HFF-Myc (cell line): ENCODE results near the gene CORIN.

Experiments used
- DNase-seq: peaks from one replicate; pipeline ENCODE4 v3.0.0-alpha.2; 2011; ENCODE audit warnings: low read depth; ENCODE audit errors: extremely low read depth
- H3K4me3 ChIP-seq: replicated peaks from 2 replicates; pipeline ENCODE4 v1.5.1; 2011; ENCODE audit warnings: low read depth, mild to moderate bottlenecking, control low read depth, low read length
- TF ChIP-seq, protein P1 (sequence below): IDR thresholded peaks from 2 replicates; pipeline ENCODE4 v1.5.1; 2012; ENCODE audit warnings: mild to moderate bottlenecking, low read depth, low read length, control low read depth; ENCODE audit errors: missing control alignments

CORIN gene

DNA sequence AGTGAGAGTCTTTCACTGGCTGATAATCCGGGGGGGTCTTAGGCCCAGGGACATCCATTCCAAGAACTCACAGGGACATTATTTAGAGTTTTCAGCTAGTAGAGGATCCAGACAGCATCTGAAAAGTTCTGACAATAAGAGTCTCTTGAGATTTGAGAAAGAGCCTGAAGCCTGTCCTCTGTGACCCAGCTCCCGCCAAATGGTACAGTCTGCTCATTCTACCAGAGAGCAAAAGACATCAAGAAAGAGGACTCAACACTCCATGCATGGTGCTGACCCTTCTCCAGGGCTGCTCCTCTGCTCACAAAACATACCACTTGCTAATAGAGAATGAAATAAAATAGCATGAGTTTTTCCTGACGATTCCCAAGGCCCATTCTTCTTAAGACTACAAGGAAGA is 190.8 kb downstream of the CORIN start:
- TF ChIP-seq, protein P1, sequence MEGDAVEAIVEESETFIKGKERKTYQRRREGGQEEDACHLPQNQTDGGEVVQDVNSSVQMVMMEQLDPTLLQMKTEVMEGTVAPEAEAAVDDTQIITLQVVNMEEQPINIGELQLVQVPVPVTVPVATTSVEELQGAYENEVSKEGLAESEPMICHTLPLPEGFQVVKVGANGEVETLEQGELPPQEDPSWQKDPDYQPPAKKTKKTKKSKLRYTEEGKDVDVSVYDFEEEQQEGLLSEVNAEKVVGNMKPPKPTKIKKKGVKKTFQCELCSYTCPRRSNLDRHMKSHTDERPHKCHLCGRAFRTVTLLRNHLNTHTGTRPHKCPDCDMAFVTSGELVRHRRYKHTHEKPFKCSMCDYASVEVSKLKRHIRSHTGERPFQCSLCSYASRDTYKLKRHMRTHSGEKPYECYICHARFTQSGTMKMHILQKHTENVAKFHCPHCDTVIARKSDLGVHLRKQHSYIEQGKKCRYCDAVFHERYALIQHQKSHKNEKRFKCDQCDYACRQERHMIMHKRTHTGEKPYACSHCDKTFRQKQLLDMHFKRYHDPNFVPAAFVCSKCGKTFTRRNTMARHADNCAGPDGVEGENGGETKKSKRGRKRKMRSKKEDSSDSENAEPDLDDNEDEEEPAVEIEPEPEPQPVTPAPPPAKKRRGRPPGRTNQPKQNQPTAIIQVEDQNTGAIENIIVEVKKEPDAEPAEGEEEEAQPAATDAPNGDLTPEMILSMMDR: no peak
- no peak overlapping the region for H3K4me3 ChIP-seq
- no peak for DNase-seq

DNA sequence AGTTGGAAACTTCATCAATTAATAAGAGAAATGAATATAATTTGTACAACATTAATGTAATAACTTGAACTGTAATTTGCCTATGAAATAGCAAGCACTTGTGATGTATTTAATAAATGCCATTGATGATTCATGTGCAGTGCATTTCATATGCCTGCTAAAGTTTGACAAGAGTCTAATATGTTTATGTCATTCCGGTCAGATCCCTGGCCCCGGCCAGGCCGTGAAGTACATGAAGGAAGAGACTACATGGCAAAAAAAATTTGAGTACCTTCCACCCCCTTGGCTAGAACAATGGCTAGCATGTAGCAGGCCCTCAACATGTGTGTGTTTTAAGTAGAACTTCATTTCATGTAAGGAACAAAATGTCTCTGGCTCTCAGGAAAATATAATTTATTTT is 191.5 kb downstream of the CORIN start:
- DNase-seq: no peak
- H3K4me3 ChIP-seq: no peak overlapping the region
- TF ChIP-seq, protein P1: no peak

DNA sequence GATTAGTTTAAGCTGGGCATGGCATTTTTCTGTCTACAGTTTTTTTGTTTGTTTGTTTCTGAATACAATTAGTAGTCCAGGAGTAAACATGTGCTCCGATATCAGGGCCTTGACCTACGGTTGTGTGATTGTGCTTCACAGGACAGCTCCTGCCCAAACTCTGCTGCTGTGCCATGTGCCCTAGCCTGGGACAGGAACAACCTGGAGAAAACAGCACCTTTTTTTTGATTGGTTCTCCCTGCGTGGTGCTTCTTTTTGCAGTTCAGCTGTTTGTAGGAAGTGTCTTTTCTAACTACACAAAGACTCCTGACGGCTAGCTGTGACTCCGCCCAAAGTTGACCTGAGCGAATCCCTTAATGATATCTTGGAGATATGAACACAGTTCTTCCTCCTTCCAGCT is 194.0 kb downstream of the CORIN start:
- no peak for DNase-seq
- TF ChIP-seq, protein P1: no peak

DNA sequence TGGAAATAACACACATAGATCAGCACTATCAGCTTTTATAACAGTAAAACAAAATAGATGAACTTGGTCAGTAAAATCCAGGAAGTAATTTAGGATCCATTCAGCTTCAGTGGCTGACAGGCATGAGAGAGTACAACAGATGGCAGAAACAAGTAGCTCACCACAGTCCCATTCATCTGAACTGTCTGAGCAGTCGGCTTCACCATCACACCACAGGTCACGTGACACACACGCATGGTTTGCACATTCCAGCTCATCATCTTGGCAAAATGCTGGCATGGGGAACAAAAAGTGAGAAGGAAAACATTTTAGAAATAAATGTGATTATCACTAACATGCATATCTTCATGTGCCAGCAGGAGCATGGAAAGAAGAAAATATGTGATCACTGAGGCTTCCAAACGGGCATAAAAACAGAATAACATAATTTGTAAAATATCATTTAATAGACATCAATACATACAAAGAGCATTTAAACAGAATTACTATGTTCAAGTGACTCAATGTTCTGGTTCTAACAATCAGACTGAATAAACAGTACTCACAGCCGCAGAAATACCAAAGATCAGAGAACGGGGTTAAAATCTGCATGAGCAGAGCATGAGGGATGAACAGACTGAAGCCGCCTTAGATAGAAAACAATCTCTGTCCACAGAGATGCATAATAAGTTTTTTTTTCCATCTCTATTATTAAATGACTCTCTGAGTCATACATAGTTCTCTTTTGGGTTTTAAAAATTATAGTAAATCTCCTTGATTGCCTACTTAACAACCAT is 194.7 kb downstream of the CORIN start:
- DNase-seq: no peak
- H3K4me3 ChIP-seq: no peak overlapping the region
- TF ChIP-seq, protein P1: no peak

More for the DNA sequence above, 194.0 kb downstream of the CORIN start:
- H3K4me3 ChIP-seq: no peak overlapping the region

DNA sequence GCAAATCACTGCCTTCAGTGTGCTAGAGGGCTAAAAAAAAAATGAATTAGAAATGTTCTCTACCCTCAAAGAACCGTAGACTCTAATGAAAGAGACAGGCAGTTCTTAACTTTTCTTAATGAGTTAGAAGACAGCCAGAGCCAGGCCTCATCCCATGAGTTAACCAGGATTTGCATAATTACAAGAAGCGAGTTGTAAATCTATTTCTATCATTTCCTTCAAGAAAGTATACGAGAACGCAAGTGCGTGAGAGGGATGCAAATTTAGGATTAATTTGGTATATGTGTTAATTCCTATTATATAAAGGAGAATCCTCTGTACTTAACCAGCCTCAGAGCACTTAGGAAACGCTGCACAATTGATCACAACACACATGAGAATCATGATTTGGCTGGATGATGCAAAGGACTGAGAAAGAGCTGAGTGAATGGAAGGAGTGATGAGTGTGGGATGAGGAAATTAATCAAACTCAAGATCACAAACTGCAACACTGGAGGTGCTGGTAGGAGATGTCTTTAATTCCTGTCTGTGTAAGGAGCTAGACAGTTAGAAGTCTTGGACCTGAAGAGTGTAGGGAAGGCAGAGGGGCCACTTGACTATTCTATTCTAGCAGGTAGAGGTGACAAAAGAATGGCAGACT is 195.6 kb downstream of the CORIN start:
- TF ChIP-seq, protein P1: no peak
- DNase-seq: no peak
- H3K4me3 ChIP-seq: no peak overlapping the region

DNA sequence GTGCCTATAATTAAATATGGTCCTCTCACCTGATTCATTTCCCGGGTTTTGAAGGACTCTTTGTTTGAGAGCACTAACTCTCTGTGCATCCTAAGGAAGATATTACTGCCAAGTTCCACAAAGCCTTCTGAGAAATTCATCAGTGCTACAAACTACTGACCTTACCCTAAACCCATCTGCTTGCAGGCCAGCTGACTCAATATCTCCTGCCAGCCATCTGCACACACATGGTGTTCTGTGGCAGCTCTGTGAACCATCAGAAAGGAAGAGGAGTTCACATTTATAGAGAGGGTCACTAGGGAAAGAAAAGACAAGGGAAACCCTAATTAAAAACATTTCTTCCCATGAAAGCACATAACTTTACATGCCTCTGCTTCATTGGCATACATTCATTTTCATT is 196.1 kb downstream of the CORIN start:
- H3K4me3 ChIP-seq: no peak overlapping the region
- TF ChIP-seq, protein P1: no peak
- DNase-seq: no peak
